ENCODE data around the gene ZNF462.

GRCh38 chr9:106962122-106962521 is 99.2 kb downstream of the ZNF462 start:
- TF ChIP-seq POLR2A (IDR thresholded peaks at IDR 0.05), result no peak
- no peak for TF ChIP-seq CTCF (IDR thresholded peaks at IDR 0.05)
